HL-60/S4 (cell line): ENCODE data around the gene ZC3H10.

ENCODE experiments used
- in situ Hi-C: fragments of 300-500 bp; cut with MboI; formaldehyde crosslinking; loops from 2 replicates; pipeline ENCODE4 v1.14.3; 2022; ENCODE audit warnings: low sequenced_read_pairs

ZC3H10 gene

GRCh38 chr12:56164345-56164729 lies 46.3 kb downstream of the ZC3H10 start:
- in situ Hi-C loops = no loop called here

GRCh38 chr12:56165369-56165768 lies 47.3 kb downstream of the ZC3H10 start:
- in situ Hi-C loops = loop anchor here (5.0 kb wide), 1 partner anchor 33 kb away; no protein-coding TSS in a partner anchor

GRCh38 chr12:56169229-56169759 lies 51.2 kb downstream of the ZC3H10 start:
- in situ Hi-C loops = loop anchor here (5.0 kb wide), 1 partner anchor 37 kb away; no protein-coding TSS in a partner anchor

- in situ Hi-C loops = no loop called here
Measured at GRCh38 chr12:56172839-56173238, 54.8 kb downstream of the ZC3H10 start.
